ENCODE measurements around the gene CDC25A.

CDC25A gene

GRCh38 chr3:48140936-48141603 lies 47.1 kb downstream of the CDC25A start:
- no peak for DNase-seq

- DNase-seq = no peak
Measured at GRCh38 chr3:48140336-48140757, 47.9 kb downstream of the CDC25A start.

GRCh38 chr3:48137425-48137999 lies 50.7 kb downstream of the CDC25A start:
- DNase-seq = no peak

- DNase-seq = no peak
Measured at GRCh38 chr3:48135552-48136495, 52.4 kb downstream of the CDC25A start.

GRCh38 chr3:48130321-48130904 lies 57.8 kb downstream of the CDC25A start:
- DNase-seq = no peak

- DNase-seq = no peak
Measured at GRCh38 chr3:48129921-48130320, 58.3 kb downstream of the CDC25A start.

GRCh38 chr3:48128774-48129173 lies 59.4 kb downstream of the CDC25A start:
- no peak for DNase-seq

GRCh38 chr3:48125886-48126622 lies 62.2 kb downstream of the CDC25A start:
- DNase-seq = no peak

- no peak for DNase-seq
Measured at GRCh38 chr3:48125013-48125705, 63.1 kb downstream of the CDC25A start.

GRCh38 chr3:48123346-48123745 lies 64.9 kb downstream of the CDC25A start:
- no peak for DNase-seq

- no peak for DNase-seq
Measured at GRCh38 chr3:48122504-48122903, 65.7 kb downstream of the CDC25A start.

- DNase-seq = no peak
Measured at GRCh38 chr3:48120223-48120622, 68.0 kb downstream of the CDC25A start.

- DNase-seq = no peak
Measured at GRCh38 chr3:48119505-48120193, 68.6 kb downstream of the CDC25A start.

GRCh38 chr3:48118928-48119327 lies 69.3 kb downstream of the CDC25A start:
- DNase-seq = no peak

- DNase-seq = no peak
Measured at GRCh38 chr3:48118322-48118721, 69.9 kb downstream of the CDC25A start.

- no peak for DNase-seq
Measured at GRCh38 chr3:48112813-48113212, 75.4 kb downstream of the CDC25A start.

- DNase-seq = peak; percentile 10
Measured at GRCh38 chr3:48112108-48112791, 76.0 kb downstream of the CDC25A start.

- no peak for DNase-seq
Measured at GRCh38 chr3:48110463-48110862, 77.8 kb downstream of the CDC25A start.

GRCh38 chr3:48107227-48107626 lies 81.0 kb downstream of the CDC25A start:
- DNase-seq = no peak

Measured in SIG-M5 (cell line).